ENCODE results near the gene MED12L.

GRCh38 chr3:151428386-151428785 lies 342.9 kb downstream of the MED12L start:
- TF ChIP-seq, protein P1, sequence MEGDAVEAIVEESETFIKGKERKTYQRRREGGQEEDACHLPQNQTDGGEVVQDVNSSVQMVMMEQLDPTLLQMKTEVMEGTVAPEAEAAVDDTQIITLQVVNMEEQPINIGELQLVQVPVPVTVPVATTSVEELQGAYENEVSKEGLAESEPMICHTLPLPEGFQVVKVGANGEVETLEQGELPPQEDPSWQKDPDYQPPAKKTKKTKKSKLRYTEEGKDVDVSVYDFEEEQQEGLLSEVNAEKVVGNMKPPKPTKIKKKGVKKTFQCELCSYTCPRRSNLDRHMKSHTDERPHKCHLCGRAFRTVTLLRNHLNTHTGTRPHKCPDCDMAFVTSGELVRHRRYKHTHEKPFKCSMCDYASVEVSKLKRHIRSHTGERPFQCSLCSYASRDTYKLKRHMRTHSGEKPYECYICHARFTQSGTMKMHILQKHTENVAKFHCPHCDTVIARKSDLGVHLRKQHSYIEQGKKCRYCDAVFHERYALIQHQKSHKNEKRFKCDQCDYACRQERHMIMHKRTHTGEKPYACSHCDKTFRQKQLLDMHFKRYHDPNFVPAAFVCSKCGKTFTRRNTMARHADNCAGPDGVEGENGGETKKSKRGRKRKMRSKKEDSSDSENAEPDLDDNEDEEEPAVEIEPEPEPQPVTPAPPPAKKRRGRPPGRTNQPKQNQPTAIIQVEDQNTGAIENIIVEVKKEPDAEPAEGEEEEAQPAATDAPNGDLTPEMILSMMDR (IDR thresholded peaks at IDR 0.05): no peak
- TF ChIP-seq, protein P2, sequence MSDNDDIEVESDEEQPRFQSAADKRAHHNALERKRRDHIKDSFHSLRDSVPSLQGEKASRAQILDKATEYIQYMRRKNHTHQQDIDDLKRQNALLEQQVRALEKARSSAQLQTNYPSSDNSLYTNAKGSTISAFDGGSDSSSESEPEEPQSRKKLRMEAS (IDR thresholded peaks at IDR 0.05; ENCODE audit: low read depth): no peak
- TF ChIP-seq ELF1 (IDR thresholded peaks at IDR 0.05): no peak
- TF ChIP-seq EP300 (IDR thresholded peaks at IDR 0.05; ENCODE audit: borderline replicate concordance in 1 of 2, low read depth in 1 of 2, low read length in 1 of 2): no peak
- TF ChIP-seq POLR2AphosphoS5 (IDR thresholded peaks at IDR 0.05; ENCODE audit: low read depth, low read length): no peak

Measured in SK-N-SH (cell line).